T1000 (cell line): ENCODE data around the gene MAGI2.

Experiments used
- DNase-seq: peaks from one replicate; lab custom pipeline; 2025; ENCODE audit warnings: mixed read lengths; lab: John Stamatoyannopoulos, UW

MAGI2 gene

GRCh38 chr7:78179211-78179610, 1274.3 kb downstream of the MAGI2 start:
- no peak for DNase-seq

DNA sequence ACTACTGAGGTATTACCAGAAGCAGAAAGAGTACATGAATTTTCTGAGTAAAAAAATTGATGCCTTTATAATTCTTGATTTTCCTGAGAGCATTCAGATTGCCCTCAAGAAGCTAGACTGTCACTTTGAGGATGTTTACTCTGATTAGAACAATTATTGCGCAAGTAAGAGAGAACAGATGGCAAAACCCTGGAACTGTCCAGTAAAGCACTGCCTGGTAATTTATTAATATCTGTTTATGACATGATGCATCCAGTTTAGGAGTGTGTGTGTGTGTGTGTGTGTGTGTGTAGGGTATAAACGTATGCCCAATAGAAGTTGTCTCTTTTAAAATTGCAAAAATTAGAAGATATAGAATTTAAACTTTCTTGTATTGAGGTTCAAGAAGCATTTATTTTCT, 1275.1 kb downstream of the MAGI2 start:
- no peak for DNase-seq

GRCh38 chr7:78176171-78176570, 1277.3 kb downstream of the MAGI2 start:
- DNase-seq: no peak

DNA sequence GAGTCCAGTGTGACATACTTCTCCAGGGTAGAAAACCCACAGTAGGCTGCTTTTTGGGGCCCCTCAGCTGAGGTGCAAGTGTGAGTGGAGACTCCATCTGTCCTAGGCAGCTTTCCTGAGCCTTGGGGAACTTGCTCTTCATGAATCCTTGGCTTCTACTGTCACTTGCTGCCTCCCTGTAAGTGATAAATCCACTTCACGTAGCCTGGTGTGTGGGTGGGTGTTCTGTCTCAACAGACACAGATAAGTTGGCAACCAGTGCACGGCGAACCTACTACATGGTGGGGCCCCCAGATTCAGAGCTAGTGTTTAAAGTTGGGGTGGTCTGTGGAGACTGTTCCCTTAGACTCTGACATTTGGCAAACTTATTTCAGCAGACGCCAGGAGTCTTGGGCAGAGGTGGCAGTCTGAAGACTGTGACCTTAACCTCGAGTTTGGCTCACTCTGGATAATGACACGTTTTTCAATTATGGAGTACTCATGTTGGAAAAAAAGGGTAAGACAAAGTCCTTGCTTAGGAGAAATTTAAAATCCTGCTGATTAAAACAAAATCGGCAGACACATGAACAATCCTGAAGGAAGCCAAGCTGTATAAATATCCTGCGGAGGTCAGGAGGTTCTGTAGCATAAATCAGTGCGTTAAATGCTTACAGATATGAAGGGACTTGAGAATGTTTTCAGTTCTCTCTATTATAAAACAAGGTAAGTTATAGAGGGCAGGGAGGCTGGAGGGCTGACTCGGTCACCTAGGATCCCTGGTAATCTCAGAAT, 1278.0 kb downstream of the MAGI2 start:
- DNase-seq: no peak

- DNase-seq: no peak
Observed at GRCh38 chr7:78173666-78174065, 1279.8 kb downstream of the MAGI2 start.

DNA sequence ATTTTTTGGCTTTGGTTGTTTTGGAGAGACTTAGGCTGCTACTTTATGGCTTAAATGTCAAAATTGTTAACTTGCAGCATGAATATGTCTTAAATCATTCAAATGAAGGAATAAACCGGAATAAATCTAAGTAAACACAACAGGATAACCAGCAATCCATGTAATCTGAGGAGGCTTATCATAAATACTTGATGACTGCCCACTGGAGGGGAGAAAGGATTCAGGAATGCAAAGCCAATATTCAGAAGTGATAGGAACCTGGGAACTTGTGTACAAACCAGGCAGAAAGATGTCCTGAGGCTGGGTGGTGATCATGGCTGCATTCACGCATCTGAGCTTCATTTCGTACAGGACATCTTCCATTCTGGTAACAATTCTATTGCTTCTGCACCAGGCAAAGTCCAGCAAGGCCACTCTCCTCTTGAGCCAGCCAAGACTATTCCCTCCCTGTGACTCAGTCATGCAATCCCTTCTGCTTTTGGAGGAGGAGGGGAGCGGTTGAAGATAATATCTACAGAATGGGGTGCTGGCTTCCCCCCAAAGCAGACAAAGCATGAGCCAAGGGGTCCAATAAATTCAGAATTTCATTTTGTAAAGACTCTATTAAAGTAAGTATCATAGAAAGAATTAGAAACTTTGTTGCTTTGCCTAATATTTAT, 1280.4 kb downstream of the MAGI2 start:
- no peak for DNase-seq

DNA sequence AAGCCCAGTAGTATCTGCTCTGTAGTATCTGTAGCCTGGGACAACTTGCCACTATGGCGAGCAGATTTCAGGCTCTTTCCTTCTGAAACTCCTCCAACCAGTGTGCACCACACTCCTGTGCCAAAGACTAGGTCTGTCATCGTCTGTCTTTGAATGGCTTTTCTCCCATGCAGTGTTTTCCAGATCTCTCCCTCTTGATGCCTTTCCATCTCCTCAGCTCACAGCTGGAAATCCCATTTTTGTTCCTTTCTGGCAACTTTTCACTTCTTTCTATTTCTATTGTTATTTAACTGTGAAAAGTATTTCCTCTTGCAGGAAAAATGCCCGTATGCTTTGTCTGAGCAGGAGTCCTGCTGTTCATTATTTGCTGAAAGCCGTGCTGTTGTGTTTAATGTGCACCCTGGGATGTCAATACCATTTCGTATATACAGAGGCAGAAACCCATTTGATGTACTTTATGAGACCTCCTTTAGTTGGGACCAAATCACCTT, 1281.2 kb downstream of the MAGI2 start:
- no peak for DNase-seq

DNA sequence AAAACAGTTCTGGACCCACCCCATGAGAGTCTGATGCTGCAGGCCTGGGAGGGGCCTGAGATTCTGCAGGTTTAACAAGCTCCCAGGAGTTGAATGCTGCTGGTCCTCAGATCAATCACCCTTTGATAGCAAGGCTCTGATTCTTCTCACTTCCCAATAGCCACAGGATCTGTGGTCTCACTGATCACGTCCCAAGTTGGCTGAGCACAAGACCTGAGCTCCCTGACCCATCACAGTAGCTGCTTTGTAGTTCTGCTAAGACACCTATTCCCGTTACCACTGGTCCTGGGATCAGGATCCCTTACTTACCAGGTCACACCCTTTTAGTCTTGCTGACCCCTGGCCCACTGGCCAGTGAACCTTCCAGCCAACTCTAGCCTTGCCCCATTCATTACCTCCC, 1282.1 kb downstream of the MAGI2 start:
- DNase-seq: no peak

DNA sequence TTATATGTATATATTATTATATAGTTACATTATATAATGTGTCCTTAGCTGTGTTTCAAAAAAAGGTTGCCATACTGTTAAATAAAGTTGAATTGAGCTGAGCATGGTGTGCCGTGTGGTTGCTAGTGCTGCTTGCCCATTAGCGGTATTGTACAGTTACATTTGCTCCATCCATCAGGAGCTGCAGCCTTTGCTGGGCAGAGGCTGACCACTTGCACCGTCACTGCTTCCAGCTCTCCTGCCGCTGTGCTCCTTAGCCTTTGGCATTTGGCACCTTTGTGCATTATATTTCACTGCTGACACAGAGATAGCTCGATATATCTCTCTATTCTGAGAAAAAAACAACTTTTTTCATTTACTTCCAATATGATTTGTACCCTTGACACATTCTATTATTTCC, 1282.7 kb downstream of the MAGI2 start:
- no peak for DNase-seq

- no peak for DNase-seq
Observed at GRCh38 chr7:78169992-78170391, 1283.5 kb downstream of the MAGI2 start.

- DNase-seq: no peak
Observed at GRCh38 chr7:78168865-78169264, 1284.6 kb downstream of the MAGI2 start.

- no peak for DNase-seq
Observed at GRCh38 chr7:78167860-78168259, 1285.6 kb downstream of the MAGI2 start.

GRCh38 chr7:78165854-78166253, 1287.6 kb downstream of the MAGI2 start:
- no peak for DNase-seq

GRCh38 chr7:78165454-78165853, 1288.0 kb downstream of the MAGI2 start:
- no peak for DNase-seq

- DNase-seq: no peak
Observed at GRCh38 chr7:78164459-78164858, 1289.0 kb downstream of the MAGI2 start.

DNA sequence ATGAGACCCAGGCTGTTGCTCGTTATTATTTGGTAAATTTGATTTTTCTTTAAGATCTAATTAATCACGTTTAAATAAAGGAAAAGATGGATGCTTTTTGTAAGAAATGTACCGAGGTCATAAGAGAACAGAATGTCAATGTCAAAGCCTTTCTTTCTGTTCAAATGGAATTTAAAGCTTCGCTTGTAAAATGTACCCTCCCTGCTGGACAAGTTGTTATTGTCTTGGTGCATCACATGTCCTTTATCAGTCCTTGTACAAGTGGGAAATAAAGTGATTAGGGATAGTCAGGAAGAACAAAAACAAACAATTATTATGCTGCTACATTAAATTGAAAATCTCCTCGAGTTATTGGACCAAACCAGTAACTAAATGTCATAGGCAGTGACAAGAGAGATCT, 1291.7 kb downstream of the MAGI2 start:
- no peak for DNase-seq

DNA sequence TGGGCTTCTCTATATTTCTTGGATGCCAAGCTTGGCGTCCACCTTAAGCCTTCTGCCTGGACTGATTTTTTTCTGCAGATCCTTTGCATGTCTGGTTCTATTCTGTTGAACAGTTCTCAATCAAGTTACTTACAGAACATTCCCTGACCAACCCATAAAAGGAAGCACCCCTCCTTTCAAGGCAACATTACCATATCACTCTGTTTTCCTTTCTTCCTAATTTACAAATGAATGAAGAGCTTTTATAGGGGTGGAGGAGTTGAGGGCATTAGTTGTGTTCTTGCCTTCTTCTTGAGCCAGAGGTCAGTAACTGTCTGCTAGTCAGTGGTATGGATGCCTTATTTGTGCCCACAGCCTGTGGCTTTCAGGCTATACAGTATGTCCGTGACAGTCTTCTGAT, 1293.9 kb downstream of the MAGI2 start:
- DNase-seq: no peak

- no peak for DNase-seq
Observed at GRCh38 chr7:78153285-78153684, 1300.2 kb downstream of the MAGI2 start.

DNA sequence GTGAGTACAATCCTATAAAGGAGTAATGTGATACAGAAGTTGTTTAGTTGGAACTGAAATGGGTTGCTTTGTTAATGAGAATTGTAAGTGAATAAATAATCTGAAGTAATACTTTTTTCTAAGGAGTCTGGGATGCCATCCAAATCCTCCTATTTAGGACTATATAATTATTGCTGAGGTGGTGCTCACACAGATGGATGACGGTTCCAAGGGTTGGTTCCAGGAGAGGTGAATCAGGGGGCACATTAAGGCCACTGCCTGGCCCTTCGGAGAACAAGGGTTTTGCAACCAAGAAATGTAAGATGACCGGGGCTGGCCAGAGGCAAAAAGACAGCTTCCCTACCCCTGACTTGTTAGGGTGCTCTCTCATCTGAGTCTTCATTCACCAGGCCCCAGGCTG, 1302.2 kb downstream of the MAGI2 start:
- peak; percentile 66 for DNase-seq

- DNase-seq: no peak
Observed at GRCh38 chr7:78149787-78150186, 1303.7 kb downstream of the MAGI2 start.

GRCh38 chr7:78148166-78148894, 1305.1 kb downstream of the MAGI2 start:
- DNase-seq: no peak

GRCh38 chr7:78146546-78146945, 1306.9 kb downstream of the MAGI2 start:
- no peak for DNase-seq

- no peak for DNase-seq
Observed at GRCh38 chr7:78143661-78144060, 1309.8 kb downstream of the MAGI2 start.
